Caki2 (cell line): ENCODE data around the gene MFAP2. TPM values are rescaled to one million over a fixed set of nuclear protein-coding genes. Genes with fewer than 3 reads are reported as not detected.

ENCODE experiments used
- DNase-seq: peaks from one replicate; pipeline ENCODE4 v3.0.0-alpha.2; 2015; ENCODE audit warnings: low read depth
- in situ Hi-C: cut with HindIII; loops from 2 replicates; pipeline ENCODE4 v1.10.0; 2016; ENCODE audit warnings: low sequenced_read_pairs, low pct_unique_long_range_greater_than_20kb, mixed read lengths
- total RNA-seq: library from RNA; depleted of rRNA; stranded (reverse); fragments of >200 nt; shearing (Covaris generic); gene quantifications from 2 replicates; pipeline ENCODE4 v1.2.3, GENCODE V29; 2014; ENCODE audit warnings: low replicate concordance

MFAP2 gene
- total RNA-seq, 1 experiment from 2014 or later = not detected

GRCh38 chr1:17011092-17011438 is 30.6 kb upstream of the MFAP2 start:
- in situ Hi-C loops = no loop called here
- no peak for DNase-seq

- DNase-seq = no peak
- in situ Hi-C loops = no loop called here
Observed at GRCh38 chr1:17009706-17010105, 29.3 kb upstream of the MFAP2 start.

DNA sequence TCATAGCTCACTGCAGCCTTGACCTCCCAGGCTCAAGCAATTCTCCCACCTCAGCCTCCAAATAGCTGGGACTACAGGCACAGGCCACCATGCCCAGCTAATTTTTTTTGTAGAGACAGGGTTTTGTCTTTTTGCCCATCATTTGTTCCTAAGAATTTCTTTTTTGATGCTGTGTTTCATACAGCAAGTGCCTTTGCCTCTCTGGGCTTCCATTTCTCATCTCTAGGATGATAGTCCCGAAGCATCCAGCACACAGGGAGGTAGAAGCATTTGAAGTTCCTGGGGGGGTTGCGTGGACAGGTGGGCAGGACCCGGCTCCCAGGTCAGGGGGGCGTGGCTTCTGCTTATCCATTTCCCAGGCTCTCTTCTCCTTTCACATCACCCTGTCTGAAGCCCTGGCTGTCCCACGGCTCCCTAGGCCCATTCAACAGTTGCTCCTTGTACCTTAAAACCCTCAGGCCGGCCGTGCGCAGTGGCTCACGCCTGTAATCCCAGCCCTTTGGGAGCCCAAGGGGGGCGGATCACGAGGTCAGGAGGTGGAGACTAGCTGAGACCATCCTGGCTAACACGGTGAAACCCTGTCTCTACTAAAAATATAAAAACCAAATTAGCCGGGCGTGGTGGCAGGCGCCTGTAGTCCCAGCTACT is 27.9 kb upstream of the MFAP2 start:
- DNase-seq = no peak
- in situ Hi-C loops = no loop called here

- in situ Hi-C loops = no loop called here
- no peak for DNase-seq
Observed at GRCh38 chr1:17007121-17007520, 26.7 kb upstream of the MFAP2 start.

DNA sequence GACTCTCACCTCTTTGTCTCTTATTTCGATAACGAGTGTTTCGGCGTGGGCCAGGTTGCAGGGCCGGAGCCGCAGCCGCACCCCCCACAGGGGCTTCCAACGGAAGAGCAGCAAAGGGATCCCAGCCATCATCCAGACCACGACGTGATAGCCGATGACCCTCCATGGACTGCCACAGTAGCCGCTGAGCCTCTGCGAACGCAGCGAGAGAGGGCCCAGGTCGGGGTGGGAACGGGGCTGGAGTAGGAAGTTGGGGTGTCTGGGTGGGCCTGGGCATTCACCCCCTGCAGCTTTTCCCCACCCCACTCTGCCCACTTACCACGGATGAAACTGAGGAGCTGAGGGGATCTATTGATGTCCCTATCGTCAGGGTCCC is 24.9 kb upstream of the MFAP2 start:
- no peak for DNase-seq
- in situ Hi-C loops = no loop called here

DNA sequence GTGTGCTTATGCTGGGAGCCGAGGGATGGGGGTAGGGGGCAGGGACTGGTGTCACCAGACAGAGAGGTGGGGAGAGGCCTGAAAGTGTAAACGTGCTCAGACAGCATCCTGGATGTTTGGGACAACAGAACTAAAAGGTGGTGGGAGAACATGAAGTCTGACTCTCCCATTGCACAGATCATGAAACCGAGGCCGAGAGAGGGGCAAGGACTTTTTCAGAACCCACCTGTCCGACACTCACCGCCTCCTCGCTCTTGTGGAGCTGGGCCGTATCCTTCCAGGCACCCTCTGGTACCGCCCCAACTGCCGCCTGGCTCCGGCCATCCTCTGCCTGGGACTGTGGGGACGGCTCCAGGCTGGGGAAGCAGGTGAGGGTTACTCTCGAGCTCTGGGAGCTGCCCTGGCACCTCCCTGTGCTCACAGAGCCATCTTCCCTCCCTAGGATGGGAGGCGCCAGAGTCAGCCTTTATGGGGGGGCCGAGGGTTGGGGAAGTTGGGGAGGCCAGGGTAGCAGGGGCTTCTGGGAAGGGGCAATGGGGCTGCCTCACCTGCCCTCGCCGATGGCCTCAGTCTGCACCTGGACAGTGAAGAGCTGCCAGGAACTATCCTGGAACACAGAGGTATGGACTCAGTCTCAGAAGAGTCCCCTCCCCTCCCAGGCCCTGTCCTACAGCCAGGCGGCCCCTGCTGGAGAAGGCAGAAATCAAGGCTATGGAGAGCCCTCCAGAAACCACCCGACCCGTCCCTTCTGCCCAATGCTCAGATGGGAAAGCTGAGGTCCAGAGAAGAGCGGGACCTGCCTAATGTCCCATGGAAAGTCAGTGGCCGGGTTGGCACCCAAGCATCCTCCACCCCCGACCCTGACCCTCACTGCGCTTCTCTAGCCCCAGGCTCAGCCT is 24.3 kb upstream of the MFAP2 start:
- in situ Hi-C loops = no loop called here
- no peak for DNase-seq

- in situ Hi-C loops = no loop called here
- DNase-seq = no peak
Observed at GRCh38 chr1:17002524-17002902, 22.1 kb upstream of the MFAP2 start.

GRCh38 chr1:17001760-17002523 is 21.5 kb upstream of the MFAP2 start:
- in situ Hi-C loops = no loop called here

DNA sequence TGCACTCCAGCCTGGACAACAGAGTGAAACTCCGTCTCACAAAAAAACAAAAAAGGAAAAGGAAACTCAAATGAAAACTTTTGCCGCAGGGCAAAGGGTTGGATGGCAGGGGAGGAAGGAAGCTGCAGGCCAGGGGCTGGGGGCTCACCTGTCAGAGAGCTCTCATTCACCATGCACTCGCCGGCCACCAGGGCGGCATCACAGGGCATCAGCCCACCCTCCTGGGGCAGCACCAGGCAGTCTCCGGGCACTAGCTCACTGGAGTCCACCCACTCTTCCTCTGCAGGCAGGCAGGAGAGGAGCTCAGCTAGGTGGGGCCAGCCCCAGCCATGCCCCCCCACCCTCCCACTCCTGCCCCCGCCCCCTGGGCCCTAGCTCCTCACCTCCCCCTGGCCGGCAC is 19.4 kb upstream of the MFAP2 start:
- in situ Hi-C loops = no loop called here
- DNase-seq = no peak

More at GRCh38 chr1:17001760-17002523, 21.5 kb upstream of the MFAP2 start:
- no peak for DNase-seq

- in situ Hi-C loops = no loop called here
- DNase-seq = no peak
Observed at GRCh38 chr1:16998589-16998988, 18.2 kb upstream of the MFAP2 start.

GRCh38 chr1:16996845-16997244 is 16.4 kb upstream of the MFAP2 start:
- no peak for DNase-seq
- in situ Hi-C loops = no loop called here

DNA sequence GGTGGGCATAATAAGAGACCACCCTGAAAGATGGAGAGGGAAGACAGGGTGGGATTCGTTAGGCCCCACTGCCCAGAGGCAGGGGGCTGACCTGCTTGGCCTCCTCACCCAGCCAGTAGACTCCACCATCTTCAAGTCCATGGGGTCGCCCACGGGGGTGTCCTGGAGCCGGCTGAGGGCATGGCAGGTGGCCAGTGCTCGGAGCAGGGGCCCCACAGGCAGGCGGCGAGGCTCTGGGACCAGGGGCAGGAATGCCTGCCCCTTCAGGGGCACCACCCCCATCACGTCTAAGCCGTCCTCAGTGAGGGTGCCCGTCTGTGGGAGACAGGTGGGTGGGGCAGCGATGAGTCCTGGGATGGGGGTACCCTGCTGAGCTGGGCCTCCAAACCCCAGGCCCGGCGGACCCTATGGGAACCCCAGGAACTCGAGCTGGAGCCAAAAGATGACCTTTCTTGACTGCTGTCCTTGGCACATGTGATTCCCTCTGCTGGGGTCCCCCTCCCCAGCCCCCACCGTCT is 13.2 kb upstream of the MFAP2 start:
- in situ Hi-C loops = no loop called here
- DNase-seq = no peak

- DNase-seq = no peak
- in situ Hi-C loops = no loop called here
Observed at GRCh38 chr1:16992675-16993074, 12.3 kb upstream of the MFAP2 start.

DNA sequence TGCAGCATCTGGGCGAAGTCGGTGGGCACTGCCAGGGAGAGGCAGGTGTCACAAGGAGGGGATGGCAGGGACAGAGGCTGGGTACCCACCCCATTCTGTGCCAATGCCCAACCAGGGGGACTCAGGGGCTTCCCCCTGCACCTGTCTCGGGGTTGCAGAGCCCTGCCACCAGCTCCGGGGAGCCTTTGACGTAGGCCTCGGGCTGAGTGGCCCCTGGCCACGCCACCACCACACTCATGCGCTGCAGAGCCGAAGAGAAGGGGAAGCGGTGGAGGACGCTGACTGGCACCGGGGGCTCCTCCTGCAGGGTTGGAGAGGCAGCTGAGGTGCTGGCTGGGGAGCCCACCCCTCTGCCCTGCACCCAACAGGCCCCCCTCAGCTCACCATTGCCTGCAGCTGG is 11.7 kb upstream of the MFAP2 start:
- DNase-seq = no peak
- in situ Hi-C loops = no loop called here

- DNase-seq = no peak
- in situ Hi-C loops = no loop called here
Observed at GRCh38 chr1:16991571-16991970, 11.2 kb upstream of the MFAP2 start.

DNA sequence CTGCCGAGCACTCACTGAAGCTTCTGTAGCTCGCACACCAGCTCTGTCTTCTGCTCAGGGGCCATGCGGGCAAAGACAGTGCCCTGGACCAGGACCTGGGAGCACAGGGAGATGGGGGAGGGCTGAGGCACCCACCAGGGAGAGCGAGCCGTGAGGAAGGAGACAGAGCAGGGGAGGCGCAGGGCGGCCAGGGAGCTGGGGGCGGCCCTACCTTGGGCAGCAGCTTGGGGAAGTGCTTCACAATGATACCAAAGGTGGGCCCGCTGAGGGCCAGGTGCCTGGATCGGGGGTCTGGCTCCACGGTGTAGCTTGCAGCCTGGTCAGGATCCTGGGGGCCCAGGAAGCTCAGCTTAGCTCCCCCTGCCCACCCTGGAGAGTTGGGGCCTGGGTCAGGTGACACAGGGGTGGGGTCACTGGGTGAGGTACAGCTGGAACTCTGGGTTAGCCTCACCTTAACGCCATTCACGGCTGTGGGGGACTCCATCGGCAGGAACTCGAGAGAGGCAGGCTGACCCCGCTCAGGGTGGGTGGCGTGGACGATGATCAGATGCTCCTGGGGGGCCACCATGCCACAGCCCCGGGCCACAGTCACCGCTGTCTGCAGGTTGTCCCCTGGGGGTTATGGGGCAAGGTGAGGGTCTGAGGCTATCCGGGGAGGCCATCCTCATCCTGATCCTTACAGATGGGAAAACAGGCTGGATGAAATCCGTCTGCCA is 9.4 kb upstream of the MFAP2 start:
- in situ Hi-C loops = no loop called here
- DNase-seq = no peak

GRCh38 chr1:16988210-16988609 is 7.8 kb upstream of the MFAP2 start:
- in situ Hi-C loops = no loop called here
- DNase-seq = no peak

- no peak for DNase-seq
- in situ Hi-C loops = no loop called here
Observed at GRCh38 chr1:16986962-16987361, 6.5 kb upstream of the MFAP2 start.
